ENCODE results near the gene INSM1.

GRCh38 chr20:20393207-20394120 lies 25.6 kb downstream of the INSM1 start:
- TF ChIP-seq CTCF (optimal IDR thresholded peaks at IDR 0.05 in 1 of 3, IDR thresholded peaks at IDR 0.05 in 1 of 3, conservative IDR thresholded peaks at IDR 0.05 in 1 of 3; ENCODE audit: extremely low read depth in 1 of 3, insufficient read depth in 2 of 3, low read length in 3 of 3) (no peak), EZH2 (IDR thresholded peaks at IDR 0.05; ENCODE audit: low read length) (no peak)
